ENCODE measurements around the gene HCRTR1.
"Not testable (repeated sequence)": the region's sequence is repeated elsewhere in the genome, so short reads cannot be mapped to it uniquely, and the experiment has no call there.

HCRTR1 gene

DNA sequence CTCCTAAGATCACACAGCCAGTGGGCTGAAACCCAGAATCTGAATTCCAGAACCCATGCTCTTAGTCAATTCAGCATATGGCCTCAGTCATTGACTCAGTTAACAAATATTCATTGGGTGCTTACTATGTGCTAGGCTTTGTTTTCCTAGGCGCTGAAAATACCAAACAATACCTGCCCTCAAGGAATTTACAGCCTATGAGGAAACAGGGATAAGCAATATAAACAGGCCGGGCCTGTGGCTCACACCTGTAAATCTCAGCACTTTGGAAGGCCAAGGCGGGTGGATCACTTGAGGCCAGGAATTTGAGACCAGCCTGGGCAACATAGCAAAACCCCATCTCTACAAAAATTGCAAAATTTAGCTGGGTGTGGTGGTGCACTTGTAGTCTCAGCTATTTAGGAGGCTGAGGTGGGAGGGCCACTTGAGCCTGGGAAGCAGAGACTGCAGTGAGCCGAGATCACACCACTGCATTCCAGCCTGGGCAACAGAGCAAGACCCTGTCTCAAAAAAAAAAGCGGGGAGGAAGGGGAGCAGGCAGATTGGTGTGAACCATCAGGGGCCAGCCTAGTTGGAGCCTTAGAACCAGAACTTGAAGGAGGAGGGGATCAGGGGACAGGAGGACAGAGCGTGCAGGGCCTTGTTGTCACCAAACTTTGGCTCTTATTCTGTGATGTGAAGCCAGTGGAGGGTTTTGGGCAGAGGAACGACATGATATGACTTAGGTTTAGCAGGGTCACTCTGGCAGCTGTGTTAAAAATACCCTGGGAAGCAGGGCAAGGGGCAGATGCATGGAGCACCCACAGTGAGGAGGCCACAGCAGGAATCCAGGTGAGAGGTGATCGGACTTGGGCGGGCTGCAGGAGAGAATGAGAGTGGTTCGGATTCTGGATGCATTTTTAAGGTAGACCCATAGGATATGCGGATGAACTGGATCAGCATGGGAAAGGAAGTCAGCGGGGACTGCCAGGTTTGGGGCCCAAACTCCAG is 35.4 kb upstream of the HCRTR1 start:
- DNase-seq = no peak

DNA sequence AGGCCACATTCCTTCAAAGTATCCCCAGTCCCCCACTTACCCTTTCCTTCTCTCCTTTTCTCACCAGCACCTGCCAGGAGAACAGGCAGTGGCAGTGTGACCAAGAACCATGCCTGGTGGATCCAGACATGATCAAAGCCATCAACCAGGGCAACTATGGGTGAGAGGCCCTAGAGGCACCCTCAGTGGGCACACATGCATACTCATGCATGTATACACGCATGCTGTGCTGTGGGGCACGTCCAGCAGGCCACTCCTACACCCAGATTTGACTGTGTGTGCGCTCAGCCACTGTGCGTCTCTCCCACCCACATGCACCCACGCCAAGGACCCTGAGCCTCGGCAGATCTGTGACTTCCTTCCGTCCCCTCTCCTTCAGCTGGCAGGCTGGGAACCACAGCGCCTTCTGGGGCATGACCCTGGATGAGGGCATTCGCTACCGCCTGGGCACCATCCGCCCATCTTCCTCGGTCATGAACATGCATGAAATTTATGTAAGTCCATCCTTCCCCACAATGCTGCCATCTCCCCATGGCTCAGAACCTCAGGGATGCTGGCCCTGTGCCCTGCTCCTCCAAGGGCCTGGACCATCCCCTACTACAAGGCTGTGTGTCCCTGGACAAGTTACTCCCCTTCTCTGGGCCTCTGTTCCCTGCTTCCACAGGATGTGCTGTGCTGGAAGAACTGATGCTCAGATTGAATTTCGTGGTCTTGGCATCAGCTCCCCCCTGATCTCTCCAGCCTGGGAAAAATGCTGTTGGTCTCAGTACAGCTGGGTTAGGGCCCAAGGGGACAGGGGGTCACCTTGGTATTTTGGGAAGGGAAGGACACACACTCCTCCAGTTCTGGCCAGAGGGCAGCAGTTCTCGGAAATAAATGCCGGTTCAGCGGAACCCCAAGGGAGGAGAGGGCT is 34.2 kb upstream of the HCRTR1 start:
- DNase-seq = no peak

DNA sequence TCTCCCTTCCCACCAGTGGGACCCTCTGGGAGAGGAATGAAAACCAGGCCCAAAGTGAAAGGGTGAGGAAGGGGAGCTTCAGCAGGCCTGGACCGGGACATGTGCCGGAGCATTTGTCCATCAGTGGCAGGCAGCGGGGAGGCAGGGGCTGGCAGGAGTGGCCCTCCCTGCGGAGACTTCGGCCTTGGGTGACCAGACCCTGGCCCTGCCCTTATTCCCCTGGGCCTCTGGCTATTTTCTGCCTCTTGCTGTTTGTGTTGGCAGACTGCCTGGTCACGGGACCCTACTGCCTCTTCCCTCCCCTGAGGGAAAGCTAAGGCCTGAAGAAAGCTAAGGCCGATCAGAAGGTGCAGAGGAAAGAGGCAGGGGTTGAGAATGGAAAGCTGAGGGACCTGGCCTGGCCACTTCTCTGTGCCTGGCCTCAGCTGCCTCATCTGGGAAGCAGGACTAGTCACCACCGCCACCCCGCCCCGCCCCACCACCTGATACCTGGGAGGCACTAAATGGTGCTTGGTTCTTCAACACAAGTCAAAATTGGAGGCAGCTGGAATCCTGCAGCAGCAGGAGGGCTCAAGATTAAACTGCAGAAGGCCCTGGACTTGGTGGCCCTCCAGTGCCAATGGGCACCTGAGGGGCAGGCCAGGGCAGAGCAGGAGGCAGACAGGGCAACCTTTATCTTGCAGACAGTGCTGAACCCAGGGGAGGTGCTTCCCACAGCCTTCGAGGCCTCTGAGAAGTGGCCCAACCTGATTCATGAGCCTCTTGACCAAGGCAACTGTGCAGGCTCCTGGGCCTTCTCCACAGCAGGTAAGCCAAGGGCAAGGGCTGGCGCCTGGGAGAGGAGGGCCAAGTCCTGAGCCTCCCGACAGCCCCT is 33.3 kb upstream of the HCRTR1 start:
- DNase-seq = no peak

DNA sequence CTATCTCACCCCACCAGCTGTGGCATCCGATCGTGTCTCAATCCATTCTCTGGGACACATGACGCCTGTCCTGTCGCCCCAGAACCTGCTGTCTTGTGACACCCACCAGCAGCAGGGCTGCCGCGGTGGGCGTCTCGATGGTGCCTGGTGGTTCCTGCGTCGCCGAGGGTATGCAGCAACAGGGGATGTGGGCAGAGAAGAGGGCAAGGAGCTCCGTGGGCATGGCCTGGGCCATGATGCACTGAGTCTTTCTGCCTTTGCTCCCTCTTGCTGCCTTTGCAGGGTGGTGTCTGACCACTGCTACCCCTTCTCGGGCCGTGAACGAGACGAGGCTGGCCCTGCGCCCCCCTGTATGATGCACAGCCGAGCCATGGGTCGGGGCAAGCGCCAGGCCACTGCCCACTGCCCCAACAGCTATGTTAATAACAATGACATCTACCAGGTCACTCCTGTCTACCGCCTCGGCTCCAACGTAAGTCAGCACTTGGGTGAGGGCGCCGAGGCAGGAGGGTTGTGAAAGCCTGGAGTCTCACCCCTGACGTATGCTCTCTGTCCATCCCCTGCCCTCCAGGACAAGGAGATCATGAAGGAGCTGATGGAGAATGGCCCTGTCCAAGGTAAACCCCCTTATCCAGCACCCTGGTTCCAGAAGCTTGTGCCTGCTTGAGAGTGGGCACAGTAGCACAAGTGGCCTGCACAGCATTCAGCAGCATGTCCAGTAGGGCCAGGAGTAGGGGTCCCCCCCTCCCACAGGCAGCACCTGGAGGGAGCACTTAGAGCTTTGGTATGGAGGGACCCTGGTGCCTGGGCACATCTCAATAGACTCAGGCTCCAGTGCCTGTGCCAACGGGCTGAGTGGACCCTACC is 32.4 kb upstream of the HCRTR1 start:
- no peak for DNase-seq

DNA sequence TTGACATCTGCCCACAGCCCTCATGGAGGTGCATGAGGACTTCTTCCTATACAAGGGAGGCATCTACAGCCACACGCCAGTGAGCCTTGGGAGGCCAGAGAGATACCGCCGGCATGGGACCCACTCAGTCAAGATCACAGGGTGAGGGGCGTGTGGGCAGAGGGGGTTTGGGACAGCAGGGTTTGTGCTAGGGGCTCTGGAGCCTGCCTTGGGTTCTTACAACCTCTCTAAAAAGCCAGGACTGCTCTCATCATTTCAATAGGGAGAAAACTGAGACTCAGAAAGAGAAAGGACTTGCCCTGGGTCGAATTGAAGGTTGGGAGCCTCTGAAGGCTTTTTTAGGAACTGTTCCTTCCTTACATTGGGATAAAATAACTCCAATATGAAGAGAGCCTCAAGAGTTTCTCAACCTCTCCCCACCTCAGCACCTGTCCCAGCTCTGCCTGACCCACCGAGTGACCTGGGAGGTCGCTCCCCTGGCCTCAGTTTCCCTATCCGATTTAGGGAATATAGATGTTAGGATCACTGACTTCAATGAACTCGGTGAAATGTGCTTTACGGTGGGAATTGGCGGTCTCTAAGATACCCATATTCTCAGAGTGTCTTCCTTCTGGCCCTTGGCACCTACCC is 31.6 kb upstream of the HCRTR1 start:
- DNase-seq = no peak

DNA sequence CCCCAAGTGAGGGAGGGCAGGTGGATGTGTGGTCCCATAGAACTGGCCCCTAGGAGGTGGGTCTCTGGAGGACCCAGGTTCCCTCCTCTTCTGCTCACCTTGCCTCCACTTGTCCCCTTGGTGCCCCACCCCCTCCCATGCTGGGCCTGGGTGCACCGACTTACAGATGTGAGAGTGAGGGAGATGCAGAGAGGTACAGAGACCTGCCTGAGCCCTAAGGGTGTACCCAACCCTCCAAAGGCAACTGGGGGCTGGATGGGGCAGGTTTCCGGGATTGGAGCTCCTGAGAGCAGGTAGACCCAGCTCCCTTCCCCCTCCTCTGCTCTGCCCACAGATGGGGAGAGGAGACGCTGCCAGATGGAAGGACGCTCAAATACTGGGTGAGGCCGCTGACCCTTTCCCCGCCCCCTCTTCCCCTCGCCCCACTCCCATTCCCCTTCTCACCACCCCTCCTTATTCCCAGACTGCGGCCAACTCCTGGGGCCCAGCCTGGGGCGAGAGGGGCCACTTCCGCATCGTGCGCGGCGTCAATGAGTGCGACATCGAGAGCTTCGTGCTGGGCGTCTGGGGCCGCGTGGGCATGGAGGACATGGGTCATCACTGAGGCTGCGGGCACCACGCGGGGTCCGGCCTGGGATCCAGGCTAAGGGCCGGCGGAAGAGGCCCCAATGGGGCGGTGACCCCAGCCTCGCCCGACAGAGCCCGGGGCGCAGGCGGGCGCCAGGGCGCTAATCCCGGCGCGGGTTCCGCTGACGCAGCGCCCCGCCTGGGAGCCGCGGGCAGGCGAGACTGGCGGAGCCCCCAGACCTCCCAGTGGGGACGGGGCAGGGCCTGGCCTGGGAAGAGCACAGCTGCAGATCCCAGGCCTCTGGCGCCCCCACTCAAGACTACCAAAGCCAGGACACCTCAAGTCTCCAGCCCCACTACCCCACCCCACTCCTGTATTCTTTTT is 30.8 kb upstream of the HCRTR1 start:
- DNase-seq = no peak

DNA sequence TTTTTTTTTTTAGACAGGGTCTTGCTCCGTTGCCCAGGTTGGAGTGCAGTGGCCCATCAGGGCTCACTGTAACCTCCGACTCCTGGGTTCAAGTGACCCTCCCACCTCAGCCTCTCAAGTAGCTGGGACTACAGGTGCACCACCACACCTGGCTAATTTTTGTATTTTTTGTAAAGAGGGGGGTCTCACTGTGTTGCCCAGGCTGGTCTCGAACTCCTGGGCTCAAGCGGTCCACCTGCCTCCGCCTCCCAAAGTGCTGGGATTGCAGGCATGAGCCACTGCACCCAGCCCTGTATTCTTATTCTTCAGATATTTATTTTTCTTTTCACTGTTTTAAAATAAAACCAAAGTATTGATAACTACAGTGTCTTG is 30.2 kb upstream of the HCRTR1 start:
- DNase-seq = not testable (repeated sequence)

DNA sequence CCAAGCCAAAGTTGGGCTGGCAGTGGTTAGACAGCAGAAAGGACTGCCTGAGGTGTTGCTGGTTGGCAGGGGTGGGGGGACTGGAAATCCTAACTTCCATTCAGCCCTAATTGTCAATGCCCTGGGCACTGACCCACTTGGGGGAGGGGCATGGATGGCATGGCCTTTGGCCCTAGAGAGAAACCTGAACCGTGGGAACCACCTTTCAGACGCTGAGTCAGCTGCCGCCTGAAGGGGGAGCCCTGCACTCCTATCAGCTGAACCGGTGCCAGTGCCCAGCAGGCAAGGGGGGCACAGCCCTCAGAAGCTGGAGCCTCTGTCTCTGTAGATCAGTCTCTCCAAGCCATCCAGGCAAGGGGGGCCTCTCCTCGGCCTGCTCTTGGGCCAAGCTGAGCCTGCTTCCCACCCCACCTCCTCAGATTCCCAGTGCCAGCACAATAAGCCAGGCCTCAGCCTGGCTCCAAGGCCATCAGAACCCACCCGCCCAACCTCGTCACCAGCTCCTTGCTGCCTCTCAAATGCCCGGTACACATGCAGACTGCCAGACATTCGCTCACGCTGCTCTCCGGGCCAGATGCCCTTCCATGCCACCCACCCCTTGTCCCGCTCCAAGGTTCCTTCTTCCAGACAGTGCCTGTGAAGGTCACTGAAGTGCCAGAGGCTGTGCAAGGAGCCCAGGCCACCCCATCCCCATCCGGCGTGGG is 29.6 kb upstream of the HCRTR1 start:
- no peak for DNase-seq

DNA sequence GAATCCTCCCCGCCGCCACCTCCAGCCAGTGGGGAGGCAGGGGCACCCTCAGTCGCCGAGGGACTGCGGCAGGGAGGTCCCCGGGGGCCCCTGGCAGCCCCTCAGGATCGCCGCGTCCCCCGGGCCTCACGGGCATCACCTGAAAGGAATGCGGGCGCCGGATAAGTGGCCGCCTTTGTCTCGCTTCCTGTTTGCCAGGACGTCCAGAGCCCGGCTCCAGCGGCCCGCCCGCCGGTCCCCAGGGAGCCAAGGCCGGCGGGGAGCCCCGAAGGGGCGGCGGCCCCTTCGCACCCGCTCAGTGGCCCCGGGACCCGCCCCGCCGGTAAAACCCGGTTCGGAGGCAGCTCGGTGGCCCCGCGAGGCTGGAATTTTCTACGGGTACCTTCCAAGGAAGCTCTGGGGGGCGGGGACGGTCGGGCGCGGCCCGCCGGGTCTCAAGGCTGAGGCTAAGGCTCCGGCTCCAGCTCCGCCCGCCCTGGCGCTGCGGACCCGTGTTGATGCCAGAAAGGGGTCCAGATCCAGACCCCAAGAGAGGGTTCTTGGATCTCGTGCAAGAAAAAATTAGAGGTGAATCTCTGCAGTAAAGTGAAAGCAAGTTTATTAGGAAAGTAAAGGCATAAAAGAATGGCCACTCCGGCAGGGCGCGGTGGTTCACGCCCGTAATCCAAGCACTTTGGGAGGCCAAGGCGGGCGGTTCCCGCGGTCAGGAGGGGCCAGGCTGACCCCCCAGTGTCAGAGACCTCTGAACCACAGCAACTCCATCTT is 28.6 kb upstream of the HCRTR1 start:
- DNase-seq = no peak

DNA sequence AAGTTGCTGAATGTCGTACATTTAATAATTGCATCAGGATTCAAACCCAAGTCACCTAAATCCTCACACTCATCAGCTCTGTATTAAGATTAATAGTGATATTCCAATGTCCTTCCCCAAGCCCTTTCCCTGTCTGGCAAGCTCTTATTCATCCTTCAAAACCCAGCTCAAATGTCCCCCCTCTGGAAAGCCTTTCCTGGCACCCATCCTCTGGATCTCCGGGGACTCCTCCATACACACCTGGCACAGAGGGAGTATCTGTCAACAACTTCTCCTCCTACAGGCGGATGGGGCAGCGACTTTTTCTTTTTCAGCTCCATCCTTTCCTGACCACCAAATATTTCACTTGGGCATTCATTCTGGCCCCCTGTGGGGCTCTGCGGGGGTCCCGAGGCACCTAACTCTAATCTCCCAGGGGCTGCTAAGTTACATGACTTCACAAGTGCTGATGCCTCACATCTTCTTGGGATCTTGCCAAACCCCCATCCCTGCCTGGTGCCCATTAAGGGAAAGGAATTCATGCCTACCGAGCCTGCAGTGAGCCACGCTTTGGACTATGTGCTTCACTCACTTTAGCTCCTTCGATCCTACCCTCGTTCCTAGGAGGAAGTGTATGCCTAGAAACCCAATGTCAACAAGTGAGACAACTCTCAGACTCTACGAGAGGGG is 25.9 kb upstream of the HCRTR1 start:
- DNase-seq = no peak

DNA sequence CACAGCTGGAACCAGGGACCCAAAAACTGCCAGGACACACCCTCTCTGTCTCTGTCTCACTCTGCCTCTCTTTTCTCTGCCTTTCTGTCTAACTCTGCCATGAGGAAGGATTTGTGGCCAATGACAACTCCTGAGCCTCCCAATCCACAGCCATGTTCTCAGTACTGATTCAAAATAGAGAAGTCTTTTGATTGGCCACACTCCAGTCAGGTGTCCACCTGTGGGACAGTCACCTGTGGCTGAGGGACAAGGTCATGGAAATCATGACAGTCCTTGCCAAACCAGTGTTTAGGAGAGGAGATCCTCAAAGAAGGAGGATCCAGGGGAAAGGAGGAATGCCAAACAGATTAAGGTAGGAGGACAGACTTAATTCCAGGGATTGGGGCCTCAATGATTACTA is 25.4 kb upstream of the HCRTR1 start:
- no peak for DNase-seq

DNA sequence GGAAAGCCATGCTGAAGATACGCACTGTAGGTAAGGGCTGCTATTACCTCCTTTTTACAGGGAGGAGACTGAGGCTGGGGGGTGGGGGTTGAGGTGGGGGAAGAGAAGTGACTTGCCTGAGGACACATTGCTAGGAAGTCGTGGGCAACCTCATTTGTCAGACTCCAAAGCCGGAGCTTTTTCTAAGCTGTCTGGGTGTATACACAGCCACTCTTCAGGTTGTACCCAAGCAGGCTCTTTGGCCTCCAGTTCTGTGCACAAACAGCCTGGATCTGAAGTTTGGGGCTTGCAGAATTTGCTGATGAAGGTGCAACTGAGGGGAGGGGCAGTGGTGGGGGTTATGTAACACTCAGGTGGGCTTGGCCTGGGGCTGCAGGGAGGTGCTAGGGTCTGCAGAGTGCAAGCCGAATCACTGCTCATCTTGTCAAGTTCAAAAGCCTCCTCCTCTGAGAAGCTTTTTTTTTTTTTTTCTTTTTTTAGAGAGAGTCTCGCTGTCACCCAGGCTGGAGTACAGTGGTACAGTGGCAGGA is 24.3 kb upstream of the HCRTR1 start:
- no peak for DNase-seq

DNA sequence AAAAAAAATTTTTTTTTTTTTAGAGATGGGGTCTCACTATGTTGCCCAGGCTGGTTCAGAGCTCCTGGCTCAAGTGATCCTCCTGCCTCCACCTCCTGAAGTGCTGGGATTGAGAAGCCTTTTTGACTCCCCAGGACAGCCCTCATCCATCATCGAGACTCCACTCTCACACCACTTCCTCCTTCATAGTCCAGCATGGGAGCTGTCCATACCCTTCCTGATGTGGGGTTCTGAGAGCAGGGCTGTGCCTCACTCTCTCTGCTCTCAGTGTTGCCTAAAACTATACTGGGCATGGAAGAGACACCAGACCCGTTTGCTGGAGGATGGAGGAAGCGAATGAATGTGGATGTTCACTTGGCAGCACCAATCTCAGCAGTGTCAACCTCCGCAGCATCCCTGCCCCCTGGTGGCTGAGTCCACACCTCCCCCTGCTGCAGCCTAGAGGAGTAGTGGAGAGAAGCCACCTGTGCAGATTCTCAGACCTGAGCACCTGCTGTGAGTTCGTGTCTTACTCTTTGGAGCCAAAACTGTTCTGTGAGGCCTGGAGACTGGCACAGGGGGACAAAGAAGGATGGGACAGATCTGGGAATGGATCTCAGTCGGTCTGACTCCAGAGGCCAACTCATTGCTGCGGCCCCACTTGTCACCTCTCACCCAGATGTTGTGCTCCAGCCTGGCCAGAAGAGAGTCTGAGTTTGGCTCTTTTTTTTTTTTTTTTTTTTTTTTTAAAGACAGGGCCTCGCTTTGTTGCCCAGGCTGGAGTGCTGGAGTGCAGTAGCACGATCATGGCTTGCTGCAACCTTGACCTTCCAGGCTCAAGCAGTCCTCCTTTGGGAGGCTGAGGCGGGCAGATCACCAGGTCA is 23.5 kb upstream of the HCRTR1 start:
- DNase-seq = peak; percentile 24

DNA sequence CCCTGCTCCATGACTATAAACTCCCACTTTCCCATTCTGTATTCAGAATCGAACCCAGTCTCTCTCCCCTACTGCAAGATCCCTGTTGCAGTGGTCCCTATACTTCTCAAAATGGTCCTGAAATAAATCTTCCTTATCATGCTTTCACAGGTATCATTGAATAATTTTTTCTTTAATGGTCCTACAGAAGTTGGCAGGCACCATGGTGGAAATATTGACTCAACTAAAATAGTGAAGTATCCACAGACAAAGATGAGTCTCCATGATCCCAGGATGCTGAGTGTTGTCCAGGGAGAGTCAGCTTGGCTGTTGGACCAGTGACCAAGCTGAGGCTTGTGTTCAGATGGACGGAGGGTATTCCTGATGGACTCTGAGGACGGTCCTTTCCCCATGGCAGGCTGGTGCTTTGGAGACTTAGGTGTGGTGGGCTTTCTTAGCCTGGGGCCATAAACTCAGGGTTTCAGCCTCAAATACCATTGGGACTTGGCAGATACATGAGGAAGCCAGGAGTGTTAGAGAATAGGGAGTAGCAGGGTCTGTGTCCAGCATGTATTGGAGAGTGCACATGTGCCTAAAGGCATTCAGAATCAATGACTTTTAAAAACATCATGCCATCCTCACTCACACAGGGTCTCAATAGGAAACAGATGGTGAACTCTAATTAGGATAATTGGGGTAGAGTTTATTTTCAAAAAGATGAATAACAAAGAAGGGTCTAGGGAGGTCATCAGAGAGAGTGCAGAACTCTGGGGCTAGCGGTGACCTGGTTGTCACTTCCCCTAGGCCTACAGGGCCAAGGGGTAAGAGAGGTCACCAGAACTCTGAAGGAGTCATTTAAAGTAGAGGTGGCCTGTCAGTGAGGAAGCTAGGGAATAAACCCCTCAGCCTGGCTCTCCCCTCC is 21.4 kb upstream of the HCRTR1 start:
- no peak for DNase-seq

DNA sequence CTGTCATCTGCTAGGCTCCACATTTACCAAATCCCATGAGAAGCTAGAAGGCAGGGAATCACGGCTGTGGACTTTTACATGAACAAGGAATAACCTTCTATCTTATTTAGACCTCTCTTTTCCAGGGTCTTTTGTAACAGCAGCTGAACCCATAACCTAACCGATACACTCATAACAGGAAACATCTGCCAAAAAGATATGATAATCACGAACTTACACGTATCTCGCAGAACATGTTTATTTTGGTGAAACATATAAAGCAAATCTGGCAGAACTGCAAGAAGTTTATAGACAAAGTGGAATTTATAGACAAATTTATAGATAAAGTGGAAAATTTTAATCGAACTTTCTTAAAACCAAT is 20.8 kb upstream of the HCRTR1 start:
- DNase-seq = no peak

DNA sequence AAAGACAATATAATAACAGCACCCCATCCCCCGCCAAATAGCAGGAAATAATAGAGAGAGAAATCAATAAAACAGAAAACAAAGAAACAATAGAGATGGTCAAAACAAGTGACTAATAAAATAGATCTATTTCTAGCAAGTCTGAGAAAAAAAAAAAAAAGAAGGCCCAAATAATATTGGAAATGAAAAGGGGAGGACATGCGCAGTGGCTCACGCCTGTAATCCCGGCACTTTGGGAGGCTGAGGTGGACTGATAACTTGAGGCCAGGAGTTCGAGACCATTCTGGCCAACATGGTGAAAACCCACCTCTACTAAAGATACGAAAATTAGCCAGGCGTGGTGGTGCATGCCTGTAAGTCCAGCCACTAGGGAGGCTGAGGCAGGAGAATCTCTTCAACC is 18.5 kb upstream of the HCRTR1 start:
- DNase-seq = no peak

Data from NCI-H748 treated with DMSO at 0.1 percent for 48 hours (cell line).